ENCODE data around the gene CA4. TPM values are rescaled to one million over a fixed set of nuclear protein-coding genes. Genes with fewer than 3 reads are reported as not detected.

CA4 gene
- total RNA-seq, 1 experiment from 2014 or later, result 1.4 TPM

GRCh38 chr17:60164697-60165096 lies 14.9 kb downstream of the CA4 start:
- H3K27ac ChIP-seq (ENCODE audit: low read length), result no peak overlapping the region
- CTCF ChIA-PET, result no interaction called here
- POLR2A ChIA-PET, result no interaction called here
- intact Hi-C loops (cut with micrococcal nuclease; ENCODE audit: unreplicated experiment), result no loop called here
- H3K9me3 ChIP-seq (ENCODE audit: control insufficient read depth, insufficient read depth, low read depth, low read length), result no peaks in the 10 kb centered on the region
- H3K36me3 ChIP-seq (ENCODE audit: control insufficient read depth, insufficient read depth, low read length), result no peaks in the 10 kb centered on the region
- no TSS peak for BruUV-seq (replicated peaks)
- DNase-seq (ENCODE audit: low read depth, low spot score), result no peak
- no peaks in the 10 kb centered on the region for H3K27me3 ChIP-seq (ENCODE audit: control insufficient read depth, insufficient read depth, low read length)
- TF ChIP-seq TCF7L2 (IDR thresholded peaks at IDR 0.05; ENCODE audit: low read depth, low read length) (no peak), POLR2AphosphoS5 (IDR thresholded peaks at IDR 0.05; ENCODE audit: low read depth, low read length) (no peak), CTCF (IDR thresholded peaks at IDR 0.05) (no peak), SIN3A (IDR thresholded peaks at IDR 0.05; ENCODE audit: borderline replicate concordance, insufficient read depth, low read depth, low read length) (no peak)
- TF ChIP-seq, protein P1, sequence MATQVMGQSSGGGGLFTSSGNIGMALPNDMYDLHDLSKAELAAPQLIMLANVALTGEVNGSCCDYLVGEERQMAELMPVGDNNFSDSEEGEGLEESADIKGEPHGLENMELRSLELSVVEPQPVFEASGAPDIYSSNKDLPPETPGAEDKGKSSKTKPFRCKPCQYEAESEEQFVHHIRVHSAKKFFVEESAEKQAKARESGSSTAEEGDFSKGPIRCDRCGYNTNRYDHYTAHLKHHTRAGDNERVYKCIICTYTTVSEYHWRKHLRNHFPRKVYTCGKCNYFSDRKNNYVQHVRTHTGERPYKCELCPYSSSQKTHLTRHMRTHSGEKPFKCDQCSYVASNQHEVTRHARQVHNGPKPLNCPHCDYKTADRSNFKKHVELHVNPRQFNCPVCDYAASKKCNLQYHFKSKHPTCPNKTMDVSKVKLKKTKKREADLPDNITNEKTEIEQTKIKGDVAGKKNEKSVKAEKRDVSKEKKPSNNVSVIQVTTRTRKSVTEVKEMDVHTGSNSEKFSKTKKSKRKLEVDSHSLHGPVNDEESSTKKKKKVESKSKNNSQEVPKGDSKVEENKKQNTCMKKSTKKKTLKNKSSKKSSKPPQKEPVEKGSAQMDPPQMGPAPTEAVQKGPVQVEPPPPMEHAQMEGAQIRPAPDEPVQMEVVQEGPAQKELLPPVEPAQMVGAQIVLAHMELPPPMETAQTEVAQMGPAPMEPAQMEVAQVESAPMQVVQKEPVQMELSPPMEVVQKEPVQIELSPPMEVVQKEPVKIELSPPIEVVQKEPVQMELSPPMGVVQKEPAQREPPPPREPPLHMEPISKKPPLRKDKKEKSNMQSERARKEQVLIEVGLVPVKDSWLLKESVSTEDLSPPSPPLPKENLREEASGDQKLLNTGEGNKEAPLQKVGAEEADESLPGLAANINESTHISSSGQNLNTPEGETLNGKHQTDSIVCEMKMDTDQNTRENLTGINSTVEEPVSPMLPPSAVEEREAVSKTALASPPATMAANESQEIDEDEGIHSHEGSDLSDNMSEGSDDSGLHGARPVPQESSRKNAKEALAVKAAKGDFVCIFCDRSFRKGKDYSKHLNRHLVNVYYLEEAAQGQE (IDR thresholded peaks at IDR 0.05; ENCODE audit: insufficient read depth in 1 of 2, low read depth in 2 of 2, low read length in 1 of 2), result no peak
- in situ Hi-C loops (cut with HindIII; ENCODE audit: low pct_unique_long_range_greater_than_20kb, low sequenced_read_pairs), result no loop called here
- H3K4me1 ChIP-seq (ENCODE audit: control insufficient read depth, insufficient read depth, low read length), result peaks cover 23% of the 10 kb centered on the region
- ATAC-seq, result no peak
- H3K4me3 ChIP-seq (ENCODE audit: low read depth in 2 of 2, low read length in 2 of 2), result no peak overlapping the region

DNA sequence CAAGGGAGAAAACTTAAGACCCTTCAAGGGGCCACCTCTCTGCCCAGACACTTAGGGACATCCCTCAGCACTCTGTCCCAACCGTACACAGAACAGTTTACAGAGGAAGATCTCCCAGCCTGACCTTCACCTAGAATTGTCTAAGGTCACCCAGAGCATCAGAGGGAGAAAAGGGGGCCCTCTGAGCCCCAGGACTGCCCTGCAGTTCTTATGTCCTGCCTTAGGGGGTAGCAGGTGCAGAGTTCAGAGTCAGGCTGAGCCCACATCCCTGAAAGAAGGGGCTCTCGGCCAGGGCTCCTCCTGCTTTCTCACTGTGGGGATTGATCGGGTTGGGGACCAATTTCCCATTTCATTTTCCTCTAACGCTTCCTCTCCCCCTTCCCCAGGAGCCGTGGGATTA lies 15.4 kb downstream of the CA4 start:
- Histone ChIP-seq H3K27ac (ENCODE audit: low read length) (no peak overlapping the region), H3K9me3 (ENCODE audit: control insufficient read depth, insufficient read depth, low read depth, low read length) (no peaks in the 10 kb centered on the region), H3K36me3 (ENCODE audit: control insufficient read depth, insufficient read depth, low read length) (no peaks in the 10 kb centered on the region), H3K4me1 (ENCODE audit: control insufficient read depth, insufficient read depth, low read length) (peaks cover 24% of the 10 kb centered on the region), H3K27me3 (ENCODE audit: control insufficient read depth, insufficient read depth, low read length) (no peaks in the 10 kb centered on the region), H3K4me3 (ENCODE audit: low read depth in 2 of 2, low read length in 2 of 2) (no peak overlapping the region)
- in situ Hi-C loops (cut with HindIII; ENCODE audit: low pct_unique_long_range_greater_than_20kb, low sequenced_read_pairs) (no loop called here), intact Hi-C loops (cut with micrococcal nuclease; ENCODE audit: unreplicated experiment) (no loop called here)
- DNase-seq (ENCODE audit: low read depth, low spot score), result no peak
- POLR2A ChIA-PET, result no interaction called here
- CTCF ChIA-PET, result no interaction called here
- BruUV-seq (replicated peaks), result no TSS peak
- no peak for ATAC-seq
- TF ChIP-seq POLR2AphosphoS5 (IDR thresholded peaks at IDR 0.05; ENCODE audit: low read depth, low read length) (no peak), TCF7L2 (IDR thresholded peaks at IDR 0.05; ENCODE audit: low read depth, low read length) (no peak), CTCF (IDR thresholded peaks at IDR 0.05) (no peak), SIN3A (IDR thresholded peaks at IDR 0.05; ENCODE audit: borderline replicate concordance, insufficient read depth, low read depth, low read length) (no peak)
- TF ChIP-seq, protein P1 (IDR thresholded peaks at IDR 0.05; ENCODE audit: insufficient read depth in 1 of 2, low read depth in 2 of 2, low read length in 1 of 2), result no peak

All from Panc1 (cell line).